K562 (cell line): ENCODE results near the gene SPATA24. TPM values are rescaled to one million over a fixed set of nuclear protein-coding genes. Genes with fewer than 3 reads are reported as not detected.

ENCODE experiments used
- ATAC-seq: fragments of 200-7000 bp; cut with Tn5 transposase; 3 replicates; pipeline ENCODE4 v1.9.1; 2020; ENCODE audit warnings: moderate library complexity
- BruUV-seq: library from RNA; stranded (reverse); fragments of 400-500 nt; replicated peaks from 2 replicates; lab custom pipeline; 2021; lab: Mats Ljungman, UMichigan
- CTCF ChIA-PET: fragments of 300-600 bp; formaldehyde crosslinking; extraction: SDS; loops from one replicate; lab custom pipeline; 2021; ENCODE audit warnings: low intra/inter-chr PET ratio; lab: Yijun Ruan, JAX
- POLR2A ChIA-PET: fragments of 300-600, 350-650 bp; sonication (Branson Sonifier 250); formaldehyde crosslinking; extraction: SDS; loops from one replicate; lab custom pipeline; 2021; ENCODE audit warnings: antibody characterized with exemption, inconsistent platforms; lab: Yijun Ruan, JAX
- DNase-seq, 4 experiments: peaks; one replicate each; pipeline versions ENCODE4 v3.0.0 to v3.0.0-alpha.2; 2011 to 2018; ENCODE audit warnings: low spot score in 3 of 4, mixed read lengths in 3 of 4; ENCODE audit errors: extremely low read depth in 1 of 4
- FAIRE-seq: peaks from 2 replicates; lab custom pipeline; 2011; peaks lifted over from hg19 to GRCh38; lab: Jason Lieb, UNC
- H2AFZ ChIP-seq: 2 replicates; pipeline ENCODE4 v1.6.0; 2011; ENCODE audit warnings: low read depth, low read length, control low read depth, inconsistent platforms
- H3K27ac ChIP-seq: fragments of 200-600 bp; 3 replicates; pipeline ENCODE4 v1.8.0; 2011; ENCODE audit warnings: low read depth, mild to moderate bottlenecking, control low read depth, inconsistent platforms, low read length, moderate library complexity, mixed read lengths; ENCODE audit errors: extremely low read depth
- H3K27me3 ChIP-seq, 2 experiments: fragments of 300-600 bp in 1 of 2; 2 replicates in 1 of 2; 3 replicates in 1 of 2; pipeline versions ENCODE4 v1.6.0 to v1.8.0; 2011; ENCODE audit warnings: inconsistent platforms in 2 of 2, low read length in 2 of 2, mild to moderate bottlenecking in 1 of 2, mixed read lengths in 1 of 2, moderate library complexity in 1 of 2; ENCODE audit not compliant: control insufficient read depth in 2 of 2, insufficient read depth in 2 of 2
- H3K36me3 ChIP-seq: fragments of 300-600 bp; 3 replicates; pipeline ENCODE4 v1.8.0; 2011; ENCODE audit warnings: mild to moderate bottlenecking, low read length, inconsistent platforms; ENCODE audit not compliant: control insufficient read depth, insufficient read depth
- H3K4me1 ChIP-seq, 2 experiments: fragments of 200-600 bp in 1 of 2; replicated peaks in 1 of 2; 2 replicates in 1 of 2; 3 replicates in 1 of 2; pipeline versions ENCODE4 v1.5.1 to v1.8.0; 2011; ENCODE audit warnings: inconsistent platforms in 2 of 2, low read length in 2 of 2, mild to moderate bottlenecking in 1 of 2, mixed read lengths in 1 of 2, moderate library complexity in 1 of 2; ENCODE audit not compliant: control insufficient read depth in 2 of 2, insufficient read depth in 2 of 2
- H3K4me2 ChIP-seq: 2 replicates; pipeline ENCODE4 v1.6.1; 2011; ENCODE audit warnings: low read length, control low read depth, inconsistent platforms, mixed read lengths; ENCODE audit not compliant: insufficient read depth
- H3K4me3 ChIP-seq: fragments of 200-600 bp; sonication (generic), shearing (Covaris generic); 2 replicates; pipeline ENCODE4 v1.5.1; 2016; ENCODE audit warnings: control low read depth, inconsistent platforms
- H3K79me2 ChIP-seq: fragments of 200-600 bp; 3 replicates; pipeline ENCODE4 v1.8.0; 2011; ENCODE audit warnings: low read length, inconsistent platforms; ENCODE audit not compliant: control insufficient read depth, insufficient read depth
- H3K9ac ChIP-seq, 2 experiments: 2 replicates each; pipeline versions ENCODE4 v1.6.0 to v1.6.1; 2011; ENCODE audit warnings: low read depth in 2 of 2, low read length in 2 of 2, control low read depth in 1 of 2, inconsistent platforms in 1 of 2, mild to moderate bottlenecking in 1 of 2, mixed read lengths in 1 of 2; ENCODE audit not compliant: insufficient read depth in 1 of 2
- H3K9me1 ChIP-seq: one replicate; pipeline ENCODE4 v1.6.0; 2011; ENCODE audit warnings: inconsistent platforms, mild to moderate bottlenecking, low read length, moderate library complexity; ENCODE audit not compliant: control insufficient read depth, insufficient read depth
- H3K9me3 ChIP-seq: replicated peaks from 2 replicates; pipeline ENCODE4 v1.5.1; 2011; ENCODE audit warnings: low read depth, low read length, inconsistent platforms; ENCODE audit not compliant: control insufficient read depth, insufficient read depth
- H4K20me1 ChIP-seq: replicated peaks from 2 replicates; pipeline ENCODE4 v1.6.1; 2011; ENCODE audit warnings: low read length, inconsistent platforms, mixed read lengths; ENCODE audit not compliant: control insufficient read depth, insufficient read depth
- ETV1 ChIP-seq: fragments of 450-650 bp; conservative IDR thresholded peaks from 2 replicates; pipeline ENCODE4 v1.6.1; 2016; ENCODE audit warnings: missing genetic modification characterization, control low read depth, low read depth, missing compliant biosample characterization
- POU5F1 ChIP-seq: fragments of 150-350 bp; IDR thresholded peaks from 2 replicates; pipeline ENCODE4 v1.6.1; 2014; ENCODE audit warnings: borderline replicate concordance, low read length, low read depth, mild to moderate bottlenecking; ENCODE audit not compliant: partially characterized antibody
- PTRF ChIP-seq: fragments of 450-650 bp; IDR thresholded peaks from 2 replicates; pipeline ENCODE4 v1.6.1; 2016; ENCODE audit warnings: mild to moderate bottlenecking, missing genetic modification characterization, missing compliant biosample characterization
- RAD21 ChIP-seq, 2 experiments: fragments of 250-450 bp in 1 of 2; fragments of 450-650 bp in 1 of 2; sonication (Bioruptor Pico) in 1 of 2; formaldehyde crosslinking in 1 of 2; IDR thresholded peaks in 1 of 2; conservative IDR thresholded peaks in 1 of 2; 2 replicates each; pipeline versions ENCODE4 v1.4.0 to v1.8.0; 2020 to 2022; ENCODE audit warnings: mild to moderate bottlenecking in 2 of 2, moderate library complexity in 1 of 2
- SIX5 ChIP-seq, 2 experiments: IDR thresholded peaks; 2 replicates each; pipeline ENCODE4 v1.6.1; 2011; ENCODE audit warnings: low read length in 2 of 2, borderline replicate concordance in 1 of 2, low read depth in 1 of 2, mild to moderate bottlenecking in 1 of 2, moderate library complexity in 1 of 2; ENCODE audit not compliant: insufficient read depth in 1 of 2
- TCF3 ChIP-seq: sonication (generic); formaldehyde crosslinking; IDR thresholded peaks from 2 replicates; pipeline ENCODE4 v1.4.0; 2020; ENCODE audit warnings: mild to moderate bottlenecking, missing genetic modification reagents
- WGBS: fragments of 100-300 bp; shearing (Covaris generic); methylation state at CpG from one replicate; pipeline ENCODE4 v1.1.6; 2016; ENCODE audit warnings: low coverage, mixed read lengths; ENCODE audit not compliant: insufficient coverage; ENCODE audit errors: missing lambda C conversion rate; 5-methylcytosine and 5-hydroxymethylcytosine counted together
- in situ Hi-C: fragments of 300-500 bp; cut with MboI; formaldehyde crosslinking; loops from 4 replicates; pipeline ENCODE4 v1.15.0; 2018; ENCODE audit warnings: inconsistent platforms, mixed read lengths
- intact Hi-C: fragments of 100-400 bp; cut with micrococcal nuclease; formaldehyde crosslinking; loops from 2 replicates; pipeline ENCODE4 v1.14.2; 2022
- polyA plus RNA-seq, 8 experiments: library from polyadenylated mRNA; depleted of rRNA in 4 of 8; stranded (reverse) in 5 of 8; unstranded in 3 of 8; fragments of >200 nt; fragmentation: Nextera tagmentation in 2 of 8; fragmentation: Illumina TruSeq in 1 of 8; extraction: Ambion mirVana in 2 of 8; extraction: Trizol in 1 of 8; gene quantifications; 2 replicates each; pipeline versions ENCODE4 v1.2.1 to v1.2.3, GENCODE V29; 2011 to 2014; ENCODE audit warnings: inconsistent platforms in 1 of 8, missing spikeins in 1 of 8
- total RNA-seq, 7 experiments: library from RNA; depleted of rRNA in 6 of 7; stranded (reverse); fragments of >200 nt in 6 of 7; fragmentation: Illumina TruSeq in 2 of 7; extraction: Trizol in 2 of 7; gene quantifications; 2 replicates each; pipeline versions ENCODE4 v1.2.1 to v1.2.3, GENCODE V29; 2011 to 2021; ENCODE audit warnings: low replicate concordance in 1 of 7

Gene SPATA24
- total and polyA plus RNA-seq, 9 of the 15 experiments (the other 6 are each of a cell fraction or from before 2014, with no cell fraction given): 4.1 to 12.6 (median 8.0) TPM

- Histone ChIP-seq H3K4me3 (no peak overlapping the region), H3K27me3 (no peaks in the 10 kb centered on the region), H3K4me1 (no peaks in the 10 kb centered on the region), H3K4me2 (no peak overlapping the region), H3K27ac (no peak overlapping the region), H4K20me1 (peaks cover 9% of the 10 kb centered on the region; the same call in 1 of the 2 replicates), H3K9me3 (no peaks in the 10 kb centered on the region), H3K9me1 (no peaks in the 10 kb centered on the region), H3K9ac (no peak overlapping the region), H2AFZ (no peak overlapping the region), H3K79me2 (peaks cover 51% of the 10 kb centered on the region), H3K36me3 (peaks cover 53% of the 10 kb centered on the region)
- in situ Hi-C loops (no loop called here), intact Hi-C loops (no loop called here)
- no TSS peak for BruUV-seq
- ATAC-seq (no peak), FAIRE-seq (no peak), DNase-seq (no peak)
- ChIA-PET CTCF (no interaction called here), POLR2A (interaction anchor here (0.7 to 1.5 kb wide), 2 partner anchors 8 to 89 kb away, joined by 3 to 5 read pairs; no protein-coding TSS in a partner anchor)
- TF ChIP-seq POU5F1 (no peak), ETV1 (no peak), TCF3 (CRISPR knock-in tag) (no peak), SIX5 (IDR thresholded peaks at IDR 0.05; ENCODE audit: borderline replicate concordance in 1 of 2, insufficient read depth in 1 of 2, low read depth in 1 of 2, low read length in 2 of 2) (no peak), RAD21 (CRISPR knock-in tag; conservative IDR thresholded peaks at IDR 0.05 in 1 of 2, IDR thresholded peaks at IDR 0.05 in 1 of 2) (no peak), PTRF (tag) (no peak)
- WGBS: 85% methylated on average over 6 of the region's 6 CpGs
Observed at GRCh38 chr5:139361835-139362429, 42.0 kb downstream of the SPATA24 start.
